AG08395 (cell line): Measurements from ENCODE around the gene LELP1.
"Not testable (repeated sequence)": the region's sequence is repeated elsewhere in the genome, so short reads cannot be mapped to it uniquely, and the experiment has no call there.

Source experiments
- DNase-seq: peaks from one replicate; pipeline ENCODE4 v3.0.0; 2012; ENCODE audit warnings: mixed read lengths, low spot score

LELP1 gene

GRCh38 chr1:153203130-153203529 is at the start of gene LELP1:
LELP1 (plus strand) TSS chr1:153203430; CDS start chr1:153204708, 1,278 bp downstream.
- DNase-seq, result no peak

GRCh38 chr1:153155541-153155940 is 47.7 kb upstream of the LELP1 start:
- DNase-seq, result no peak

GRCh38 chr1:153168686-153169085 is 34.5 kb upstream of the LELP1 start:
- no peak for DNase-seq

- no peak for DNase-seq
Measured at GRCh38 chr1:153174624-153175023, 28.6 kb upstream of the LELP1 start.

GRCh38 chr1:153178922-153179321 is 24.3 kb upstream of the LELP1 start:
- DNase-seq, result no peak

- DNase-seq, result no peak
Measured at GRCh38 chr1:153180556-153180955, 22.7 kb upstream of the LELP1 start.

GRCh38 chr1:153188301-153188700 is 14.9 kb upstream of the LELP1 start:
- not testable (repeated sequence) for DNase-seq

GRCh38 chr1:153190373-153190772 is 12.9 kb upstream of the LELP1 start:
- DNase-seq, result no peak

- no peak for DNase-seq
Measured at GRCh38 chr1:153192697-153193096, 10.5 kb upstream of the LELP1 start.

- no peak for DNase-seq
Measured at GRCh38 chr1:153194331-153195050, 8.7 kb upstream of the LELP1 start.

GRCh38 chr1:153195216-153195615 is 8.0 kb upstream of the LELP1 start:
- DNase-seq, result no peak

- no peak for DNase-seq
Measured at GRCh38 chr1:153202006-153202405, 1.2 kb upstream of the LELP1 start.

GRCh38 chr1:153206631-153207030 is 3.4 kb downstream of the LELP1 start:
- no peak for DNase-seq

GRCh38 chr1:153210206-153210605 is 7.0 kb downstream of the LELP1 start:
- no peak for DNase-seq

- no peak for DNase-seq
Measured at GRCh38 chr1:153212201-153212600, 9.0 kb downstream of the LELP1 start.

GRCh38 chr1:153213519-153213918 is 10.3 kb downstream of the LELP1 start:
- DNase-seq, result no peak

- DNase-seq, result no peak
Measured at GRCh38 chr1:153217212-153217611, 14.0 kb downstream of the LELP1 start, which contains the start of gene PRR9. PRR9 (plus strand) TSS chr1:153217584; CDS start chr1:153218145, 561 bp downstream.

GRCh38 chr1:153217744-153218416 is 14.7 kb downstream of the LELP1 start:
- no peak for DNase-seq

GRCh38 chr1:153220606-153221303 is 17.5 kb downstream of the LELP1 start:
- no peak for DNase-seq

GRCh38 chr1:153223040-153223891 is 20.0 kb downstream of the LELP1 start:
- DNase-seq, result peak; percentile 38

- DNase-seq, result no peak
Measured at GRCh38 chr1:153227810-153228209, 24.6 kb downstream of the LELP1 start.

- DNase-seq, result no peak
Measured at GRCh38 chr1:153228491-153228890, 25.3 kb downstream of the LELP1 start.
